A549 (cell line): Measurements from ENCODE around the gene FANCM. TPM values are rescaled to one million over a fixed set of nuclear protein-coding genes. Genes with fewer than 3 reads are reported as not detected.

ENCODE experiments used
- ATAC-seq, 2 experiments: fragments of 200-7000 bp in 1 of 2; fragments of >200 bp in 1 of 2; cut with Nextera tagmentation in 1 of 2; cut with Tn5 transposase in 1 of 2; 3 replicates each; pipeline versions ENCODE4 v1.8.0 to v1.9.1; 2018 to 2020; ENCODE audit warnings: mild to moderate bottlenecking in 1 of 2, moderate library complexity in 1 of 2
- CTCF ChIA-PET: fragments of 300-600 bp; sonication (Branson Sonifier 250); formaldehyde crosslinking; extraction: SDS; loops from one replicate; lab custom pipeline; 2021; ENCODE audit warnings: antibody characterized with exemption, inconsistent platforms; lab: Yijun Ruan, JAX
- POLR2A ChIA-PET: fragments of 350-600 bp; formaldehyde crosslinking; extraction: SDS; loops from one replicate; lab custom pipeline; 2021; ENCODE audit warnings: antibody characterized with exemption, inconsistent platforms; lab: Yijun Ruan, JAX
- DNase-seq, 2 experiments: peaks; one replicate each; pipeline versions ENCODE4 v3.0.0 to v3.0.0-alpha.2; 2011 to 2016; ENCODE audit warnings: low read depth in 1 of 2, low spot score in 1 of 2
- FAIRE-seq: peaks from 2 replicates; lab custom pipeline; 2011; peaks lifted over from hg19 to GRCh38; lab: Jason Lieb, UNC
- H3K27ac ChIP-seq, 2 experiments: fragments of >200 bp; sonication (Bioruptor Twin); formaldehyde crosslinking; 3 replicates each; pipeline ENCODE4 v1.5.1; 2016 to 2017
- H3K4me1 ChIP-seq: fragments of >200 bp; sonication (Bioruptor Twin); formaldehyde crosslinking; 3 replicates; pipeline ENCODE4 v1.6.1; 2016
- H3K4me2 ChIP-seq: fragments of >200 bp; sonication (Bioruptor Twin); formaldehyde crosslinking; 3 replicates; pipeline ENCODE4 v1.6.1; 2016
- H3K4me3 ChIP-seq: fragments of >200 bp; sonication (Bioruptor Twin); formaldehyde crosslinking; 3 replicates; pipeline ENCODE4 v1.5.1; 2016
- H3K9me3 ChIP-seq: fragments of >200 bp; sonication (Bioruptor Twin); formaldehyde crosslinking; 3 replicates; pipeline ENCODE4 v1.6.1; 2016
- BHLHE40 ChIP-seq: IDR thresholded peaks from 2 replicates; pipeline ENCODE4 v1.6.1; 2012; ENCODE audit warnings: low read depth, low read length, inconsistent platforms
- CBX2 ChIP-seq: fragments of 200-600 bp; sonication (generic); IDR thresholded peaks from 2 replicates; pipeline ENCODE4 v1.6.1; 2016; ENCODE audit warnings: low read depth, mild to moderate bottlenecking, borderline replicate concordance
- CBX8 ChIP-seq: fragments of 200-600 bp; sonication (generic); IDR thresholded peaks from 2 replicates; pipeline ENCODE4 v1.6.1; 2016
- EHF ChIP-seq: fragments of 250-450 bp; sonication (Bioruptor Pico); IDR thresholded peaks from 2 replicates; pipeline ENCODE4 v1.5.0; 2020; ENCODE audit warnings: mild to moderate bottlenecking
- EHMT2 ChIP-seq: fragments of 200-600 bp; sonication (generic); IDR thresholded peaks from 2 replicates; pipeline ENCODE4 v1.6.1; 2016; ENCODE audit warnings: antibody characterized with exemption, low read depth, mild to moderate bottlenecking, moderate library complexity
- EP300 ChIP-seq, 2 experiments: fragments of >200 bp; sonication (Bioruptor Twin); formaldehyde crosslinking; IDR thresholded peaks; 2 replicates in 1 of 2; 3 replicates in 1 of 2; pipeline ENCODE4 v1.6.1; 2016 to 2017
- FOXS1 ChIP-seq: fragments of 250-450 bp; sonication (Bioruptor Pico); IDR thresholded peaks from 2 replicates; pipeline ENCODE4 v1.5.0; 2020; ENCODE audit warnings: mild to moderate bottlenecking, moderate library complexity
- GATA3 ChIP-seq: IDR thresholded peaks from 2 replicates; pipeline ENCODE4 v1.6.1; 2012; ENCODE audit warnings: borderline replicate concordance
- HDAC2 ChIP-seq: fragments of 200-600 bp; sonication (generic); IDR thresholded peaks from 2 replicates; pipeline ENCODE4 v1.6.1; 2016
- HOXB13 ChIP-seq: fragments of 250-450 bp; sonication (Bioruptor Pico); IDR thresholded peaks from 2 replicates; pipeline ENCODE4 v1.5.0; 2020; ENCODE audit warnings: low read depth, mild to moderate bottlenecking, moderate library complexity
- JUN ChIP-seq, 2 experiments: fragments of >200 bp; sonication (Bioruptor Twin); formaldehyde crosslinking; IDR thresholded peaks; 2 replicates in 1 of 2; 3 replicates in 1 of 2; pipeline ENCODE4 v1.6.1; 2016 to 2017
- KDM1A ChIP-seq: fragments of 200-600 bp; sonication (generic); IDR thresholded peaks from 2 replicates; pipeline ENCODE4 v1.6.1; 2016; ENCODE audit warnings: low read depth, mild to moderate bottlenecking
- KDM5A ChIP-seq: fragments of 200-600 bp; sonication (generic); IDR thresholded peaks from 2 replicates; pipeline ENCODE4 v1.6.1; 2016; ENCODE audit warnings: antibody characterized with exemption, mild to moderate bottlenecking
- MAFK ChIP-seq: fragments of 450-650 bp; IDR thresholded peaks from 2 replicates; pipeline ENCODE4 v1.6.1; 2014; ENCODE audit not compliant: partially characterized antibody
- NFE2L2 ChIP-seq: fragments of 150-350 bp; conservative IDR thresholded peaks from 2 replicates; pipeline ENCODE4 v1.6.1; 2014; ENCODE audit warnings: low read length
- NPAS2 ChIP-seq: fragments of 250-450 bp; sonication (Bioruptor Pico); IDR thresholded peaks from 2 replicates; pipeline ENCODE4 v1.8.0; 2022; ENCODE audit warnings: mild to moderate bottlenecking, moderate library complexity, borderline replicate concordance
- PHF8 ChIP-seq: fragments of 200-600 bp; sonication (generic); IDR thresholded peaks from 2 replicates; pipeline ENCODE4 v1.6.1; 2016; ENCODE audit warnings: low read depth, mild to moderate bottlenecking, antibody characterized with exemption, moderate library complexity, borderline replicate concordance
- POLR2AphosphoS2 ChIP-seq: conservative IDR thresholded peaks from 2 replicates; pipeline ENCODE4 v1.6.1; 2012; ENCODE audit warnings: low read length, improper control_type of control experiment, inconsistent platforms
- RAD21 ChIP-seq, 2 experiments: fragments of >200 bp in 1 of 2; sonication (Bioruptor Twin) in 1 of 2; formaldehyde crosslinking in 1 of 2; IDR thresholded peaks in 1 of 2; conservative IDR thresholded peaks in 1 of 2; 2 replicates in 1 of 2; 3 replicates in 1 of 2; pipeline ENCODE4 v1.6.1; 2012 to 2018; ENCODE audit warnings: inconsistent platforms in 1 of 2
- RCOR1 ChIP-seq: fragments of 150-350 bp; IDR thresholded peaks from 2 replicates; pipeline ENCODE4 v1.6.1; 2014; ENCODE audit warnings: antibody characterized with exemption, low read length, low read depth
- SMC3 ChIP-seq: fragments of >200 bp; sonication (Bioruptor Twin); formaldehyde crosslinking; IDR thresholded peaks from 3 replicates; pipeline ENCODE4 v1.6.1; 2018; ENCODE audit warnings: inconsistent platforms
- SREBF2 ChIP-seq: fragments of 450-650 bp; IDR thresholded peaks from 2 replicates; pipeline ENCODE4 v1.6.1; 2014; ENCODE audit warnings: mild to moderate bottlenecking, moderate library complexity
- TFCP2L1 ChIP-seq: fragments of 250-450 bp; sonication (Bioruptor Pico); IDR thresholded peaks from 2 replicates; pipeline ENCODE4 v1.5.0; 2021; ENCODE audit warnings: mild to moderate bottlenecking
- ZC3H11A ChIP-seq: fragments of 450-650 bp; IDR thresholded peaks from 2 replicates; pipeline ENCODE4 v1.6.1; 2014; ENCODE audit warnings: antibody characterized with exemption, mild to moderate bottlenecking
- ZNF302 ChIP-seq: fragments of 250-450 bp; sonication (Bioruptor Pico); IDR thresholded peaks from 2 replicates; pipeline ENCODE4 v1.9.0; 2021; ENCODE audit warnings: inconsistent platforms, mild to moderate bottlenecking, moderate library complexity
- WGBS: methylation state at CpG from one replicate; pipeline ENCODE4 v1.1.6; 2017; ENCODE audit errors: missing lambda C conversion rate; 5-methylcytosine and 5-hydroxymethylcytosine counted together
- polyA plus RNA-seq, 4 experiments: library from polyadenylated mRNA; depleted of rRNA in 3 of 4; stranded (reverse); fragments of >200 nt; fragmentation: RNase III in 1 of 4; extraction: RNeasy Plus Mini Kit Qiagen cat#74134 plus additional on column Dnase treatment in 1 of 4; gene quantifications; 2 replicates in 3 of 4; 3 replicates in 1 of 4; pipeline ENCODE4 v1.2.3, GENCODE V29; 2011 to 2017
- TF ChIP-seq, protein P1 (sequence below): IDR thresholded peaks from 2 replicates; pipeline ENCODE4 v1.6.1; 2012
- TF ChIP-seq, protein P2 (sequence below): fragments of 450-650 bp; IDR thresholded peaks from 2 replicates; pipeline ENCODE4 v1.6.1; 2014; ENCODE audit warnings: antibody characterized with exemption
- TF ChIP-seq, protein P3 (sequence below): fragments of 200-600 bp; sonication (generic); IDR thresholded peaks from 2 replicates; pipeline ENCODE4 v1.6.1; 2016; ENCODE audit warnings: antibody characterized with exemption, mild to moderate bottlenecking, moderate library complexity

The FANCM gene
- polyA plus RNA-seq, 2 of the 4 experiments (the other 2 are of a cell fraction), result 7.0 to 8.8 TPM

DNA sequence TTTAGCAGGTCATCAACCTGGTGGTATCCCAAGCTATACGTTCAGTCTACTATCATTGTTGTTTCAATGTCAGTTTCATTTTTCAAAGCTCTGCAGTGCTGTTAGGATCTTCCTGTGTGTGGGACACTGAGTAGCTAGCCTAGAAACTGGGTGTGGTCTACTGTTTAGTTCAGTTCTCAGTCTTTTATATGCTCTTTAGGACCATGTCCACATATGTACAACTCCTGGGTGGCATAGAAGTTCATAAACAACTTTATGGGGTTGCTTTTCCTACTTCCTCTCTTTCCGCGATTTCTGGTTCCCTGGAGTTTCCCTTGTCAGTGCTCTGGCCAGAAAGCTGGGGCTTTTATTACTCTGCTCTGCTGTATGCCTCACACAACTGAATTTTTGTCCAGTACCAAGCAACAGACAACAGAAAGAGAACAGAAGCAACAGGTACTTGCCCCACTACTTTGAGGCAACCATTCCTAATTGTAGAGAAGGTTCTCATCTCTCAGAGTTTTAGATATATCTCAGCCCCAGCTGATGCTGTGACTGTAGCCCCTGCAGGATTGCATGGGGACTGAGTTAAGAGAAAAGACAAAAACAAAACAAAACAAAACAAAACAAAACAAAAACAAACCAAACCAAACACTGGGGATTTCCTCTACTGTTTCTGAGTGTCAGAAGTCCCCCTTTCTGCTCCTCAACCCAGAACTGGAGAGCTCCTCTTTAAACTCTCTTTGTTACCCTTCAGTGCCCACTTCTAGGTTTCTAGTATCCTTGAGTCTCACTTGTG is 86.9 kb downstream of the FANCM start:
- ChIA-PET POLR2A (no interaction called here), CTCF (no interaction called here)
- H3K4me3 ChIP-seq, result no peak overlapping the region
- ATAC-seq (no peak), FAIRE-seq (peak; percentile 67), DNase-seq (no peak)
- no peak for TF ChIP-seq POLR2AphosphoS2
- TF ChIP-seq HDAC2, result no peak
- no peak for TF ChIP-seq KDM1A
- no peak for TF ChIP-seq ZNF302 (CRISPR knock-in tag)
- no peak for TF ChIP-seq EHF (CRISPR knock-in tag)
- TF ChIP-seq, protein P1, sequence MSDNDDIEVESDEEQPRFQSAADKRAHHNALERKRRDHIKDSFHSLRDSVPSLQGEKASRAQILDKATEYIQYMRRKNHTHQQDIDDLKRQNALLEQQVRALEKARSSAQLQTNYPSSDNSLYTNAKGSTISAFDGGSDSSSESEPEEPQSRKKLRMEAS, result no peak
- 96% methylated on average over 3 of the region's 3 CpGs for WGBS
- H3K4me1 ChIP-seq, result no peaks in the 10 kb centered on the region
- no peak overlapping the region for H3K27ac ChIP-seq
- H3K9me3 ChIP-seq, result no peaks in the 10 kb centered on the region
- no peak overlapping the region for H3K4me2 ChIP-seq

DNA sequence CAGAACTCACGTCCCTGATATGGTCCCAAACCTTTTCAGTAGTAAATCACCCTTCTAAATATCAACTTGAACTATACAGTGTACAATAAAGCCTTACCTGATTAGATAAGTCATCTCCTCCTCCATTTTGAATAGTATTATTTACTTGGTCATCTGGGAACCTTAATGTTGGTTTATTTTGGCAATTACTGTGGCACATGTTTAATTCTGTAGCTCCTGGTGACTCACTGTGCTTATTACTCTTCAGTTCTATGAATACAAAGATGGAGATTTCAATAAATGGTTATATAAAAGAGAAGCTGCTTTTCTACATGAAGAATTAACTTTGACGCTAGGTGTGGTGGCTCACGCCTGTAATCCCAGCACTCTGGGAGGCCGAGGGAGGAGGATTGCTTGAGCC is 91.8 kb downstream of the FANCM start:
- H3K4me3 ChIP-seq, result no peak overlapping the region
- ATAC-seq, result no peak
- no peaks in the 10 kb centered on the region for H3K4me1 ChIP-seq
- H3K27ac ChIP-seq, result no peak overlapping the region
- TF ChIP-seq ZC3H11A, result no peak
- CTCF ChIA-PET, result no interaction called here
- no peak overlapping the region for H3K4me2 ChIP-seq
- POLR2A ChIA-PET, result no interaction called here
- no peaks in the 10 kb centered on the region for H3K9me3 ChIP-seq
- no peak for DNase-seq
- no peak for FAIRE-seq
- 95% methylated on average over 4 of the region's 4 CpGs for WGBS

DNA sequence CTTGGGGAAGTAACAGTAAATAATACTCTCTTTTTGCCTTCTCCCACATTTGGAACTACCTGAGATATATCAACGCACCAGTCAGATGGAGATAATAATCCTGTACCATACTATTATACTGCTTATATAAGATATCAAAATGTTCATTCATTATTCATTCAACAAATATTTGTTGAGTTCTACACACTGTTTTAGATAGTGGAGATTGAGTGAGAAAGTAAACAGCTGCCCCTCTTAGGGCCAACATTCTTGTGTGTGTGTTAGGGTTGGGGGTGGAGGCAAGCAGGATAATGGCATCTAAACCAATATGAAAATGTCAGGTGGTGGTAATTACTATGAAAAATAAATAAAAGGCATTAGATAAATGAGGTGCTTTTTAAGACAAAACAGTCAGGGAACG is 103.3 kb downstream of the FANCM start:
- DNase-seq, result no peak
- no peak for FAIRE-seq

DNA sequence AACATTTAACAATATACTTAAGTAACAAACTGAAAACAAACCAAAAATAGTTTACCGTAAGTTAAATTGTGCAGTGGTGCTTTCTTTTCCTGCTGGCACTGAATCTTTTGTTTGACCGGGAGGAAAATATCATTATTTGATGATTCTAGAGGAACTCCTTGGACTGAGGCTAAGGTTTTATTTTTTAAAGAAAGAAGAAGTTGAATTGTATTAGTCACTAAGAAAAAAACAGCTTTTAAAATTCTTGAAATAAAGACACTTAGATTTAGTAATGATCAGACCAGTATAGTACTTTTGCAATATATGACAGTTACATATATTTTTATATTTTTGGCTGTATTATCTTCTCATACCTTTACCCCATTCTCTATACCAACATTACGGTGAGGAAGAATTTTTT is 107.0 kb downstream of the FANCM start:
- CTCF ChIA-PET, result interaction anchor here (1.2 to 2.3 kb wide), 2 partner anchors 10 to 26 kb away, joined by 5 to 10 read pairs; partner anchors contain the start of gene MIS18BP1
- TF ChIP-seq JUN (IDR thresholded peaks at IDR 0.05) (no peak), TFCP2L1 (no peak), HOXB13 (no peak), BHLHE40 (no peak), CBX2 (no peak), SREBF2 (no peak), GATA3 (no peak), EP300 (IDR thresholded peaks at IDR 0.05) (no peak), NFE2L2 (no peak), RAD21 (conservative IDR thresholded peaks at IDR 0.05 in 1 of 2, IDR thresholded peaks at IDR 0.05 in 1 of 2) (no peak)
- TF ChIP-seq, protein P2, sequence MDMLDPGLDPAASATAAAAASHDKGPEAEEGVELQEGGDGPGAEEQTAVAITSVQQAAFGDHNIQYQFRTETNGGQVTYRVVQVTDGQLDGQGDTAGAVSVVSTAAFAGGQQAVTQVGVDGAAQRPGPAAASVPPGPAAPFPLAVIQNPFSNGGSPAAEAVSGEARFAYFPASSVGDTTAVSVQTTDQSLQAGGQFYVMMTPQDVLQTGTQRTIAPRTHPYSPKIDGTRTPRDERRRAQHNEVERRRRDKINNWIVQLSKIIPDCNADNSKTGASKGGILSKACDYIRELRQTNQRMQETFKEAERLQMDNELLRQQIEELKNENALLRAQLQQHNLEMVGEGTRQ, result no peak

More for the DNA sequence above, 103.3 kb downstream of the FANCM start:
- ChIA-PET POLR2A (interaction anchor here (0.5 kb wide), 1 partner anchor 29 kb away, joined by 5 read pairs; no protein-coding TSS in a partner anchor), CTCF (interaction anchor here (1.1 to 1.2 kb wide), 2 partner anchors 10 to 30 kb away, joined by 3 to 4 read pairs; no protein-coding TSS in a partner anchor)
- H3K4me1 ChIP-seq, result no peaks in the 10 kb centered on the region
- H3K27ac ChIP-seq, result no peak overlapping the region
- no peak for TF ChIP-seq CBX8
- no peak for TF ChIP-seq EHMT2
- TF ChIP-seq KDM5A, result no peak
- no peak for TF ChIP-seq NPAS2 (CRISPR knock-in tag)
- no peak for TF ChIP-seq TFCP2L1
- TF ChIP-seq BHLHE40, result no peak
- no peak for TF ChIP-seq PHF8
- no peak for TF ChIP-seq SMC3
- no peak for TF ChIP-seq SREBF2
- no peak for TF ChIP-seq FOXS1 (CRISPR knock-in tag)
- no peak for TF ChIP-seq NFE2L2
- no peak for TF ChIP-seq HOXB13
- TF ChIP-seq JUN (IDR thresholded peaks at IDR 0.05), result no peak
- no peak for TF ChIP-seq MAFK
- no peak for TF ChIP-seq RCOR1
- no peak for TF ChIP-seq POLR2AphosphoS2
- TF ChIP-seq, protein P3, sequence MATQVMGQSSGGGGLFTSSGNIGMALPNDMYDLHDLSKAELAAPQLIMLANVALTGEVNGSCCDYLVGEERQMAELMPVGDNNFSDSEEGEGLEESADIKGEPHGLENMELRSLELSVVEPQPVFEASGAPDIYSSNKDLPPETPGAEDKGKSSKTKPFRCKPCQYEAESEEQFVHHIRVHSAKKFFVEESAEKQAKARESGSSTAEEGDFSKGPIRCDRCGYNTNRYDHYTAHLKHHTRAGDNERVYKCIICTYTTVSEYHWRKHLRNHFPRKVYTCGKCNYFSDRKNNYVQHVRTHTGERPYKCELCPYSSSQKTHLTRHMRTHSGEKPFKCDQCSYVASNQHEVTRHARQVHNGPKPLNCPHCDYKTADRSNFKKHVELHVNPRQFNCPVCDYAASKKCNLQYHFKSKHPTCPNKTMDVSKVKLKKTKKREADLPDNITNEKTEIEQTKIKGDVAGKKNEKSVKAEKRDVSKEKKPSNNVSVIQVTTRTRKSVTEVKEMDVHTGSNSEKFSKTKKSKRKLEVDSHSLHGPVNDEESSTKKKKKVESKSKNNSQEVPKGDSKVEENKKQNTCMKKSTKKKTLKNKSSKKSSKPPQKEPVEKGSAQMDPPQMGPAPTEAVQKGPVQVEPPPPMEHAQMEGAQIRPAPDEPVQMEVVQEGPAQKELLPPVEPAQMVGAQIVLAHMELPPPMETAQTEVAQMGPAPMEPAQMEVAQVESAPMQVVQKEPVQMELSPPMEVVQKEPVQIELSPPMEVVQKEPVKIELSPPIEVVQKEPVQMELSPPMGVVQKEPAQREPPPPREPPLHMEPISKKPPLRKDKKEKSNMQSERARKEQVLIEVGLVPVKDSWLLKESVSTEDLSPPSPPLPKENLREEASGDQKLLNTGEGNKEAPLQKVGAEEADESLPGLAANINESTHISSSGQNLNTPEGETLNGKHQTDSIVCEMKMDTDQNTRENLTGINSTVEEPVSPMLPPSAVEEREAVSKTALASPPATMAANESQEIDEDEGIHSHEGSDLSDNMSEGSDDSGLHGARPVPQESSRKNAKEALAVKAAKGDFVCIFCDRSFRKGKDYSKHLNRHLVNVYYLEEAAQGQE, result no peak
- H3K4me2 ChIP-seq, result no peak overlapping the region
- no peak overlapping the region for H3K4me3 ChIP-seq
- WGBS, result 62% methylated on average over 2 of the region's 2 CpGs
- no peaks in the 10 kb centered on the region for H3K9me3 ChIP-seq
- no peak for ATAC-seq

More for the DNA sequence above, 107.0 kb downstream of the FANCM start:
- ATAC-seq, result no peak
- no peak for FAIRE-seq
- Histone ChIP-seq H3K27ac (no peak overlapping the region), H3K4me3 (no peak overlapping the region), H3K9me3 (no peaks in the 10 kb centered on the region), H3K4me2 (no peak overlapping the region), H3K4me1 (peaks cover 13% of the 10 kb centered on the region)
- POLR2A ChIA-PET, result no interaction called here
- DNase-seq, result no peak
- 92% methylated on average over 3 of the region's 3 CpGs for WGBS
